Measurements from ENCODE around the gene HSD17B14. TPM values are rescaled to one million over a fixed set of nuclear protein-coding genes. Genes with fewer than 3 reads are reported as not detected.

HSD17B14 gene
- total and polyA plus RNA-seq, 2 of the 13 experiments (the other 11 are each of a cell fraction or from before 2014, with no cell fraction given) = 0.58 to 1.2 TPM

DNA sequence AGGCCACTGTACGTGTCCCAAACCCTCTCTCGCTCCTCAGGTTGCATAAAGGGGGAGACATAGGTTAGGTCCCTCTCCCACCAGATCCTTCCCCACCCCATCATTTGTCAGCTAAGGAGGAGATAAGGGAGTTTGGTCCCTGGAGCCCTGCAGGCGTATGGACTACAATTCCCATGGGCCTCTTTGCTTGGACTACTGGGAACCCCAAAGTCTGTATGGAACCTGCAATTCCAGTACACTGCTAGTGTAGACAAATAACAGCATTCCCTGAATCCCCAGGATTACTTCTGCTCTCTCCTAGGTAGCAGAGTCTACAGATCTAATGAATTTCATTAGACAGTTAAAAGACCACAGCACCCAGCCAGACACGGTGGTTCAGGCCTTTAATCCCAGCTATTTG lies 16.0 kb upstream of the HSD17B14 start:
- no peak for TF ChIP-seq DRAP1 (CRISPR knock-in tag; IDR thresholded peaks at IDR 0.05)
- no peak for TF ChIP-seq ZFX (CRISPR knock-in tag; IDR thresholded peaks at IDR 0.05; ENCODE audit: low read depth)
- no peak for TF ChIP-seq ZNF513 (CRISPR knock-in tag; conservative IDR thresholded peaks at IDR 0.05)
- no peak for TF ChIP-seq MED1 (CRISPR knock-in tag; IDR thresholded peaks at IDR 0.05)
- TF ChIP-seq, protein P1, sequence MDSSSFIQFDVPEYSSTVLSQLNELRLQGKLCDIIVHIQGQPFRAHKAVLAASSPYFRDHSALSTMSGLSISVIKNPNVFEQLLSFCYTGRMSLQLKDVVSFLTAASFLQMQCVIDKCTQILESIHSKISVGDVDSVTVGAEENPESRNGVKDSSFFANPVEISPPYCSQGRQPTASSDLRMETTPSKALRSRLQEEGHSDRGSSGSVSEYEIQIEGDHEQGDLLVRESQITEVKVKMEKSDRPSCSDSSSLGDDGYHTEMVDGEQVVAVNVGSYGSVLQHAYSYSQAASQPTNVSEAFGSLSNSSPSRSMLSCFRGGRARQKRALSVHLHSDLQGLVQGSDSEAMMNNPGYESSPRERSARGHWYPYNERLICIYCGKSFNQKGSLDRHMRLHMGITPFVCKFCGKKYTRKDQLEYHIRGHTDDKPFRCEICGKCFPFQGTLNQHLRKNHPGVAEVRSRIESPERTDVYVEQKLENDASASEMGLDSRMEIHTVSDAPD (CRISPR knock-in tag; IDR thresholded peaks at IDR 0.05) = no peak
- peak; percentile 45; the same call in 1 of the 2 replicates for TF ChIP-seq THAP11 (CRISPR knock-in tag; IDR thresholded peaks at IDR 0.05)
- TF ChIP-seq HNRNPL (IDR thresholded peaks at IDR 0.05; ENCODE audit: low read depth, low read length) = no peak
- no peak for TF ChIP-seq KLF11 (CRISPR knock-in tag; IDR thresholded peaks at IDR 0.05)
- TF ChIP-seq ZNF512B (CRISPR knock-in tag; IDR thresholded peaks at IDR 0.05; ENCODE audit: borderline replicate concordance) = no peak
- peak; percentile 55; the same call in 1 of the 2 replicates for TF ChIP-seq ZNF143 (CRISPR knock-in tag; IDR thresholded peaks at IDR 0.05)
- H3K27me3 ChIP-seq (ENCODE audit: control insufficient read depth in 1 of 2, insufficient read depth in 2 of 2, low read length in 2 of 2) = no peaks in the 10 kb centered on the region; a peak in 1 of 5 replicates
- FAIRE-seq (no peak), DNase-seq (ENCODE audit: low spot score) (no peak), ATAC-seq (no peak)
- no peak overlapping the region for H2AFZ ChIP-seq (ENCODE audit: low read length)
- CTCF ChIA-PET (ENCODE audit: low intra/inter-chr PET ratio, low total read pairs) = no interaction called here
- H4K20me1 ChIP-seq (ENCODE audit: insufficient read depth, low read length) = no peaks in the 10 kb centered on the region
- intact Hi-C loops (cut with micrococcal nuclease; ENCODE audit: unreplicated experiment) = no loop called here
- H3K9ac ChIP-seq (ENCODE audit: insufficient read depth, low read depth, low read length) = no peak overlapping the region
- no peak overlapping the region for H3K4me2 ChIP-seq (ENCODE audit: low read depth, low read length)
- H3K4me1 ChIP-seq (ENCODE audit: insufficient read depth, low read length) = no peaks in the 10 kb centered on the region; the same call in 1 of the 2 replicates
- no peak overlapping the region for H3K4me3 ChIP-seq (replicated peaks in 1 of 3; ENCODE audit: insufficient read depth in 1 of 3, low read depth in 2 of 3, low read length in 3 of 3)
- no peaks in the 10 kb centered on the region for H3K9me3 ChIP-seq (ENCODE audit: low read length)
- WGBS (ENCODE audit: low lambda C conversion rate) = 100% methylated on average over 4 of the region's 4 CpGs
- POLR2A ChIA-PET = no interaction called here
- H3K79me2 ChIP-seq (ENCODE audit: insufficient read depth, low read length) = no peaks in the 10 kb centered on the region
- H3K36me3 ChIP-seq (replicated peaks in 1 of 2; ENCODE audit: control insufficient read depth in 1 of 2, insufficient read depth in 2 of 2, low read length in 2 of 2) = no peaks in the 10 kb centered on the region
- in situ Hi-C loops (cut with HindIII; ENCODE audit: extremely low pct_ligation_motif_present, low pct_unique_long_range_greater_than_20kb) = no loop called here
- no TSS peak for BruUV-seq (replicated peaks)
- no peak overlapping the region for H3K27ac ChIP-seq (ENCODE audit: extremely low read length, insufficient read depth, low read length)

Measured in HepG2 (cell line).